Small intestine (tissue), 7 donors: ENCODE results near the gene LTA. TPM values are rescaled to one million over a fixed set of nuclear protein-coding genes. Genes with fewer than 3 reads are reported as not detected.

Experiments
- DNase-seq, 2 donors: peaks; one replicate each; pipeline versions ENCODE4 v3.0.0 to v3.0.0-alpha.2; 2013
- FAIRE-seq: peaks from 2 replicates; lab custom pipeline; 2012; peaks lifted over from hg19 to GRCh38; lab: Jason Lieb, UNC
- H3K27ac ChIP-seq, 3 donors: one replicate each; pipeline ENCODE4 v1.5.1; 2013; ENCODE audit warnings: low read length in 2 of 3, mild to moderate bottlenecking in 2 of 3, control low read depth in 1 of 3, inconsistent platforms in 1 of 3, low read depth in 1 of 3, moderate library complexity in 1 of 3
- H3K27me3 ChIP-seq, 3 donors: one replicate each; pipeline ENCODE4 v1.6.1; 2013; ENCODE audit warnings: low read length in 3 of 3, inconsistent platforms in 1 of 3; ENCODE audit not compliant: control insufficient read depth in 3 of 3, insufficient read depth in 3 of 3
- H3K36me3 ChIP-seq, 3 donors: one replicate each; pipeline ENCODE4 v1.6.1; 2013; ENCODE audit warnings: low read length in 3 of 3, inconsistent platforms in 1 of 3, low read depth in 1 of 3, mild to moderate bottlenecking in 1 of 3, moderate library complexity in 1 of 3; ENCODE audit not compliant: control insufficient read depth in 3 of 3, insufficient read depth in 2 of 3
- H3K4me1 ChIP-seq, 3 donors: one replicate each; pipeline ENCODE4 v1.6.1; 2013; ENCODE audit warnings: low read length in 2 of 3, inconsistent platforms in 1 of 3, low read depth in 1 of 3, mild to moderate bottlenecking in 1 of 3, moderate library complexity in 1 of 3; ENCODE audit not compliant: control insufficient read depth in 3 of 3, insufficient read depth in 2 of 3
- H3K4me3 ChIP-seq, 3 donors: one replicate each; pipeline ENCODE4 v1.5.1; 2013; ENCODE audit warnings: low read length in 3 of 3, control low read depth in 1 of 3, inconsistent platforms in 1 of 3, low read depth in 1 of 3, mild to moderate bottlenecking in 1 of 3, moderate library complexity in 1 of 3
- H3K9me3 ChIP-seq, 2 donors: one replicate each; pipeline ENCODE4 v1.6.1; 2013; ENCODE audit warnings: low read depth in 1 of 2, low read length in 1 of 2; ENCODE audit not compliant: control insufficient read depth in 2 of 2, insufficient read depth in 1 of 2
- WGBS, 3 donors: extraction: QIAGEN DNeasy Blood & Tissue Kit; methylation state at CpG; one replicate each; pipeline ENCODE4 v1.1.7; 2013; 5-methylcytosine and 5-hydroxymethylcytosine counted together
- polyA plus RNA-seq, 4 donors: library from polyadenylated mRNA; stranded (reverse) in 3 of 4; unstranded in 1 of 4; fragments of 200-250 nt in 3 of 4; fragments of 120-200 nt in 1 of 4; gene quantifications; one replicate each; pipeline versions ENCODE4 v1.2.1 to v1.2.3, GENCODE V29; 2013
- donor health status: healthy with polysubstance abuse.
- donor health status: control.
- donor health status: control.
- donor health status: Bipolar disorder and iron deficiency.
- donor health status: healthy.

The LTA gene
- polyA plus RNA-seq, 4 donors: 0.24 to 1.0 TPM; not detected in 2

DNA sequence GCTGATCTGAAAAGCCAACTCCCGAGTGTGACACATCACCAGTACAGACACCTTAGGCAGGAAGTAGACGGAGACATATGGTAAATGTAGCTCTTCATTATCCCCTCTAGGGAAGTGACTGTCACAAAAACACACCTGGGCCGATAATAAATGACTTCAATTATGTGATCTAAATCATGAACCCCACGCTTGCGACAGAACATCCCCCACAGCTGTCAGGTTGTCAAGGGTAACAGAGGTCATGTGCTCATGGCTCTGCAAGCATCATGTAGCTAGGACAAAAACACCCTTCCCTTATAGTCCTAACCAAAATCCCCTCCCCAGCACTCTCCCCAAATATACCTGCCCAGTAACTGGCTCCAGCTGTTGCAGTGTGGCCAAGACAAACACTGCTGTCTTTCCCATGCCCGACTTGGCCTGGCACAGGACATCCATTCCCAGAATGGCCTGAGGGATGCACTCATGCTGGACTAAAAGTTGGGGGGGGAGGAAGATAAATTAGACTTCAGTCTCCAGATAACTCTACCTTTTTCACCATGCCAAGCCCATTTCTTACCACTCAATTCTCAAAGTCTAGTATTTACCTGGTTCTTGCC lies 33.2 kb upstream of the LTA start:
- DNase-seq (no peak), FAIRE-seq (no peak)
- H3K27ac ChIP-seq: no peak overlapping the region
- H3K36me3 ChIP-seq: peaks cover 31 to 52% (median 33%) of the 10 kb centered on the region in 3 donors
- H3K4me1 ChIP-seq: peaks cover 0 to 23% (median 4%) of the 10 kb centered on the region in 3 donors
- 26 to 53% (median 31%) methylated on average over 6 of the region's 6 CpGs for WGBS, 3 donors
- H3K27me3 ChIP-seq: no peaks in the 10 kb centered on the region
- no peaks in the 10 kb centered on the region for H3K9me3 ChIP-seq
- H3K4me3 ChIP-seq: peak overlapping the region in 1 of 3 donors; percentile 82

DNA sequence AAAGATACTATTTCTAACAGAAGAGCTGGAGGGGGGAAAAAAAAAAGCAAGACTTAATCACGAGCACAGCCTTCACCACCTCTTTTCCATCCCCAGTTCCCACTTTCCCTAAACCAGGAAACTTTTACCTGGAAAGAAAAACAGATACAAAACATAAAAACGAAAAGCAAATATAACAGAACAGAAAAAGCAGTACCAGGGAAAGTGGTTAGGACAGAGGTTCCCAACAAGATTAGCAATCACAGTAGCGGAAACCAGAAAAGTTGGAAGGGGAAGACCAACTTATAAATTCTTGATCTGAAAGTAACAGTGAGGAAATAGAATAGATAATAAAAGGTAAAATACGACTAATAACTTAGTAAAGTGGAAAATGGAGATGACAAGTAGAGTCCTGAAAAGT lies 31.4 kb upstream of the LTA start:
- WGBS, 3 donors: 4 to 8% (median 6%) methylated on average over 4 of the region's 4 CpGs
- Histone ChIP-seq H3K27me3 (no peaks in the 10 kb centered on the region), H3K27ac (peak overlapping the region; percentile 92 to 94 (median 92)), H3K4me1 (peaks cover 0 to 23% (median 4%) of the 10 kb centered on the region in 3 donors), H3K4me3 (peak overlapping the region; percentile 37 to 86 (median 82)), H3K9me3 (no peaks in the 10 kb centered on the region), H3K36me3 (peaks cover 16 to 36% (median 19%) of the 10 kb centered on the region in 3 donors)
- FAIRE-seq (no peak), DNase-seq (no peak)

DNA sequence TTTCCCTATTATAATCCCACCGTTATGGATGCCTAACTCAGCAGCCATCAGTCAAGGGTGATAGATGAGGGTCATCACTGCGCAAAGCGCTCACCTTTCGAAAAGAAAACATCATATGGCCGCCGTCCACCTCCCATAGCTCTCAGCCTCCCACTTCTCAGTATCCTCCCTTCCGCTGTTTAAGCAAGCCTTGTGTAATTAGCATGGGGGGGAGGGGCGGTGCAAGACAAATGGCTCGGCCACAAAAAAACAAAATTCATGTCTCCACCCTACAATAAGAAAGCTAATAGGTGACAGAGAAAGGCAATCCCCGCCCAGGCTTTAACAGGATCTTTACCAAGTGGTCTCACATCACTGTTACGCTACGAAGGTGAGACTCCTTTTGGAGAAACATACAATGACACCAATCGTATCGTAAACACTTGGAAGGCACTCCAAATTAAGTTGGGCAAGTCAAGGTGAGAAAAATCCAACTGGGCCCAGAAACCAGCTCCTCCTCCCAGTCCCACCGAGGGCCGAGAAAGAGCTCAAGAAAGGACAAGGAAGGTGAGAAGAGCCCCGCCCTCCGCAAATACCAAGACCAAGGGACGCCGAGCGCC lies 30.9 kb upstream of the LTA start:
- 0 to 1% (median 0%) methylated on average over 21 of the region's 21 CpGs for WGBS, 3 donors
- H3K36me3 ChIP-seq: peaks cover 15 to 35% (median 16%) of the 10 kb centered on the region in 3 donors
- peak overlapping the region; percentile 37 to 86 (median 82) for H3K4me3 ChIP-seq
- H3K27me3 ChIP-seq: no peaks in the 10 kb centered on the region
- no peaks in the 10 kb centered on the region for H3K9me3 ChIP-seq
- H3K27ac ChIP-seq: peak overlapping the region; percentile 92 to 94 (median 92)
- DNase-seq (peak; percentile 56 to 70), FAIRE-seq (no peak)
- H3K4me1 ChIP-seq: peaks cover 0 to 23% (median 4%) of the 10 kb centered on the region in 3 donors

DNA sequence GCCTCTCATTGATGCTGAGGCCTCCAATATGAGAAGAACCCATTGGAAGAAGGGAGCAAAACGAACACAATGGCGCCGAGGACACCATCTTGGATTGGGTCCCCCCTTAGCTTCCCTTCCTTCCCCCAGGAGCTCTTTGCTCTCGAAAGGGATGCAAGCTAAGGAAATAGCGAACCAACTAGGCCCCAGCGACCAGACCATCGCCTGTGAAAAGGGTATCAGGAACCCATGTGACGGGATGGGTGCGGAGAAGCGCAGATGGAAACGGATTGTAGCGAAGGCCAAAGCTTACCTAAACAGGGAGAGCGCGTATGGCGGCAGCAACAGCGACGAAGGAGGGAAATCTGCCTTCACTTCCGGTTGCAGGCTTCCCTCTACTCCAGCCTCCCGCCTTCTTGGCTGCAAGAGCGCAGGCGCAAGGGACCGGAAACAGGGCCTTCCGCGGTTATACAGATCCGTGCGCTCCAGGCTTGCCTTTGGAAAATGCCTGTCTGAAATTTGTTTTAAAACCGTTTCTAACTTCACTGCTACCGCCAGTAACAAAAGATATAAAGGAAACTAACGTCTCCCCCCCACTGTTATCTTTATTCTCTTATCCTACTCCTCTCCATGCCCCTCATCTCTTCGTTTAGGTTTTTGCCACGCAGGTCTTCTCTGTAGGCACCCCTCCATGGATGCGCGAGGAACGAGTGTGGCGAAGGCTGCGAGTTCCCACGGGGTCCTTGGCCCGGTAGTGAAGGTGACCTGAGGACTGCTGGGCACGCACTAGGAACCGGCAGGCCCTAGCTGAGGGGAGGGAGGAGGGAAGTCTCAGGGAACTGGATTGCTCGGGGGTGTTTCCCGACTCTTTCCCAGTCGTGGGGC lies 30.2 kb upstream of the LTA start, which contains the start of gene DDX39B:
Gene DDX39B, minus strand, starts transcription at position 346 of the 864 bp plus-strand sequence. CDS start 1,471 bp downstream, outside the sequence.
- peaks cover 0 to 23% (median 4%) of the 10 kb centered on the region in 3 donors for H3K4me1 ChIP-seq
- DNase-seq: peak; percentile 98 to 99
- H3K36me3 ChIP-seq: peaks cover 7 to 28% (median 8%) of the 10 kb centered on the region in 3 donors
- no peaks in the 10 kb centered on the region for H3K27me3 ChIP-seq
- H3K27ac ChIP-seq: peak within 1 kb of the TSS; percentile 92 to 94 (median 92)
- H3K9me3 ChIP-seq: no peaks in the 10 kb centered on the region
- FAIRE-seq: no peak
- WGBS, 3 donors: 0 to 1% (median 0%) methylated on average over 43 of the region's 43 CpGs
- H3K4me3 ChIP-seq: peak within 1 kb of the TSS; percentile 55 to 86 (median 82)

DNA sequence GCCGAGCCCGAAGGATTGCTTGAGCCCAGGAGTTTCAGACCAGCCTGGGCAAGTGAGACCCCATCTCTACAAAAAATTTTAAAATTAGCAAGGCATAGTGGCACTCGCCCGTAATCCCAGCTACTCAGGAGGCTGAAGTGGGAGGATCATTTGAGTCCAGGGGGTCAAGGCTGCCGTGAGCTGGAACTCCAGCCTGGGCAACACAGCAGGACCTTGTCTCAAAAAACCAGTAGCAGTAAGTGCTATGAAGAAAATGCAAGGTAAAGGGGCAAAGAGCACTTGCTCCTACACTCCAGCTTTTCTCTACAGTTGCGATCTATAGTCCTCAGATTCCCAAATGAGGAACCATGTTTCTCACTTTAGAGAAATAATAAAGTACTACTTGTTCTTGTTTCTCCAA lies 28.4 kb upstream of the LTA start:
- Histone ChIP-seq H3K9me3 (peaks cover 0 to 3% of the 10 kb centered on the region in 2 donors), H3K36me3 (peaks cover 5 to 19% (median 7%) of the 10 kb centered on the region in 3 donors), H3K27ac (no peak overlapping the region), H3K27me3 (no peaks in the 10 kb centered on the region), H3K4me1 (peaks cover 3 to 31% (median 9%) of the 10 kb centered on the region in 3 donors), H3K4me3 (no peak overlapping the region)
- FAIRE-seq (no peak), DNase-seq (no peak)
- WGBS, 3 donors: 95% methylated on average over 6 of the region's 6 CpGs

DNA sequence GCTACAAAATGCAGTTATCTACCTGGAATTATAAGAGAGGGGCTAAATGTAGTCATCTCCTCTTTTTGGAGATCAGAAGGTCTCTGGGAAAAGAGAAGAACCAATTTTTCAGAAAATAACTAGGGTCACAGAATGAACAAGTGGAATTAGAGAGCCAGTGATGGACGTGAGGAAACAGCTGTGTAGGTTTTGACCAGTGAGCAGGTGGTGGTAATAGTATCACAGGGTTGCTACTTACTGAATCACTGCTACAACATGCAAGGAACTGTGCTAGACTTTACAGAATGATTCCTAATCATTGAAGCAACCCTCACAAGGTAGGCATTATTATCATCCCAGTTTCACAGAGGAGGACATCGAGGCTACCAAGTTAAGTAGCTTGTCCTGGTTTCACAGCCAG lies 27.4 kb upstream of the LTA start:
- peaks cover under 1 to 14% (median 4%) of the 10 kb centered on the region in 3 donors for H3K36me3 ChIP-seq
- H3K27me3 ChIP-seq: no peaks in the 10 kb centered on the region
- H3K4me1 ChIP-seq: peaks cover 3 to 23% (median 9%) of the 10 kb centered on the region in 3 donors
- H3K27ac ChIP-seq: no peak overlapping the region
- H3K9me3 ChIP-seq: peaks cover 0 to 3% of the 10 kb centered on the region in 2 donors
- 70 to 83% (median 76%) methylated on average over 2 of the region's 2 CpGs for WGBS, 3 donors
- H3K4me3 ChIP-seq: no peak overlapping the region
- DNase-seq: no peak
- FAIRE-seq: no peak

DNA sequence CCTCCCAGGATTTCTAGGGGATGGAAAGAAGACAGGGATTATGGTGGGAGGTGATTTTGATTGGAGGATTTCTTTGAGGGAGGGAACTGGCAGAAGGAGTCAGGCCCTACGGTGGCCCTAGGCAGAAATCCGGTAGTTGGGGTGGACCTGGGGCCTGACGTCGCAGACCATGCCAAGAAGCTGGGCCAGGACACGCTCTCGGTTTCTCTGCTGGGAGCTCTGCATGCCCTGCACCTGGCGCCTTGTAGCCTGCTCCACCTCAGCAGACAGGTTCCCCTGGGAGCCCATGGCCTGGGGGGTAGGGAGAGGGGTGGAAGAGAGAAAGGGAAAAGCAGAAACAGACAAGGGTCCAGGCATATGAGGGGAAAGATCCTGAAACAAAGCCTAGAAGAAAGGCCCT lies 26.8 kb upstream of the LTA start:
- FAIRE-seq (no peak), DNase-seq (no peak)
- Histone ChIP-seq H3K4me1 (peaks cover 3 to 17% (median 7%) of the 10 kb centered on the region in 3 donors), H3K36me3 (peaks cover 0 to 8% (median 0%) of the 10 kb centered on the region in 3 donors), H3K9me3 (peaks cover 0 to 3% of the 10 kb centered on the region in 2 donors), H3K4me3 (no peak overlapping the region), H3K27me3 (no peaks in the 10 kb centered on the region), H3K27ac (no peak overlapping the region)
- 77 to 89% (median 86%) methylated on average over 7 of the region's 7 CpGs for WGBS, 3 donors
